Amygdala (tissue), 56 donors: ENCODE measurements around the gene KBTBD12.

ENCODE experiments used
- DNase-seq, 56 donors: peaks; one replicate each; lab custom pipeline; 2025; lab: John Stamatoyannopoulos, UW

Gene KBTBD12

GRCh38 chr3:128006061-128007032, 91.3 kb downstream of the KBTBD12 start:
- no peak for DNase-seq

GRCh38 chr3:128007033-128007424, 92.0 kb downstream of the KBTBD12 start:
- no peak for DNase-seq

GRCh38 chr3:128009952-128010846, 95.2 kb downstream of the KBTBD12 start:
- no peak for DNase-seq

- DNase-seq, result peak in 16 of 56 donors; percentile 6 to 43 (median 24)
Observed at GRCh38 chr3:128011140-128011539, 96.1 kb downstream of the KBTBD12 start.

GRCh38 chr3:128012050-128012449, 97.0 kb downstream of the KBTBD12 start:
- DNase-seq, result no peak

GRCh38 chr3:128014548-128014947, 99.5 kb downstream of the KBTBD12 start:
- no peak for DNase-seq

GRCh38 chr3:128016502-128016901, 101.5 kb downstream of the KBTBD12 start:
- DNase-seq, result no peak

GRCh38 chr3:128021768-128022372, 106.8 kb downstream of the KBTBD12 start:
- DNase-seq, result no peak

- no peak for DNase-seq
Observed at GRCh38 chr3:128033102-128033501, 118.1 kb downstream of the KBTBD12 start.

GRCh38 chr3:128036119-128036518, 121.1 kb downstream of the KBTBD12 start:
- DNase-seq, result no peak
